ENCODE results near the gene DUSP3.

DUSP3 gene

DNA sequence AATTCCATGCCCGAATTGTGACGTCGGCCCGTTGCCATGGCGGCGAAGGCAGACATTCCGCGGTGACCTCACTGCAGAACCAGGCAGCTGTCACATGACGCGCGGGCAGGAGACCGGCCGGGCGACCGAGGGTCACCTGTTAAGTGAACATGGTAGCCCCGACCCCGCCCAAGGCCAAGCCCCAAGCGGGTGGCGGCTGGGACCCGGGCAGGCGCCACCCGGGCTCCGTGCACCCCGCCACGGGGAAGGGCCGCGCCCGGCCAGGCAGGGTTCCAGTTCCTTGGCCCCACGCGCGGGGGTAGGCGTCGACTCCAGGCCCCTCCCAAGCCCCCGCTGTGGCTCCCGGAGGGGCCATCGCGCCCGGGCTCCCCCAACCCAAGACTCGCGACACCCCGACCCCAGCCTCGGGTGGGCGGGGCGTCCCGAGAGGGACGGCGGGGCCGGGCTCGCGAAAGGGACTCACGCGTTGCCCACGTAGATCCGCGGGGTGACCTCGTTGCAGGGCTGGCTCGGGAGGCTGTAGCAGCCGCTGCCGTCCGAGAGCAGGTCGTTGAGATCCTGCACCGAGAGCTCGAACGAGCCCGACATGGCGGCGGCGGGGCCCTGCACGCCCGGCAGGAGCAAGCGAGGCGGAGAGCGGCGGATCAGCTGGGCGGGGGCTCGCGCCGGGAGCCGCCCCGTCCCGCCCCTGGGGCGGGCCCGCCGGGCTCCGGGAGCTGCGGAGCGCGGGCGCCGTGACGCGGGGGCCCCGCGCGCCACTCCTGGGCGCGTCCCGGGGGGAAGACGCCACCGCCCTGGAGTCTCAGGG lies at the start of gene DUSP3:
DUSP3 (minus strand) TSS at position 641 of the 808 bp plus-strand sequence; CDS start at position 588, 53 bp downstream.
- in situ Hi-C loops (cut with MboI; ENCODE audit: low sequenced_read_pairs), result no loop called here

- in situ Hi-C loops (cut with MboI; ENCODE audit: low sequenced_read_pairs), result no loop called here
Observed at GRCh38 chr17:43827596-43827995, 48.8 kb upstream of the DUSP3 start.

DNA sequence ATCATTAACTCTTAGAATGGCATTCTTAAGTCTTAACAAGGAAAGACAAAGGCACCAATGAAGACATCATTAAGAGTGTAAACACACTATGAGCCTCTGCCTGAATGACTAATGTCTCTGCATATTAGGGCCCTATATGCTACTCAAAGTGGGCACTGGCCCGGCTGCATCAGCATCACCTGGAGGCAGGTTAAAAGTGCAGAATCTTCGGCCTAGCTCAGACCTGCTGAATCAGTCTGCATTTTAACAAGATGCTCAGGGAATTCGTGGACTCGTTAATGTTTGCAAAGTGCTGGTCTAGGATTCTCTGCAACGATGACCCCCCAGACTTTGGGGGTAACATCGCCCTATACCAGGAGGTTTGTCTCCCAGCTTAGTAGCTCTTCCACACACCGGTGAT lies 47.4 kb upstream of the DUSP3 start:
- in situ Hi-C loops (cut with MboI; ENCODE audit: low sequenced_read_pairs), result no loop called here

DNA sequence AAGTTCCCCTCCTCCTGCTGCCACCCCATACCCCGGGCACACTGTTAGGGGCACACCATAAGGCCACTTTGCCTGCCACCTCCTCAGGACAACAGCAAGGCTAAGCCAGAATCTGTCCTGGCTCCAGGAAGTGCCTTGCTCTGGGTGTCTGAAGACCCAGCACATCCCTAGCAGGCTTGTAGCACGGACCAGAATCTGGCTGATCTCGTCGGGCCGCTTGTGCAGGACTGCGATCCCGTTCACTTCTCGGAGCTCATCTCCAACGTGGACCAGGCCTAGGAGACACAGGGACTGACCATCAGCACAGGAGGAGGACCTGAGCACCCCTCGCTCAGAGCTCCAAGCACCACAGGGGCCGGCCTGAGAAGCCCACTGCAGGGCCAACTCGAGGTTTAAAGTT lies 46.8 kb upstream of the DUSP3 start:
- in situ Hi-C loops (cut with MboI; ENCODE audit: low sequenced_read_pairs), result no loop called here

- in situ Hi-C loops (cut with MboI; ENCODE audit: low sequenced_read_pairs), result no loop called here
Observed at GRCh38 chr17:43823350-43824084, 44.7 kb upstream of the DUSP3 start.

DNA sequence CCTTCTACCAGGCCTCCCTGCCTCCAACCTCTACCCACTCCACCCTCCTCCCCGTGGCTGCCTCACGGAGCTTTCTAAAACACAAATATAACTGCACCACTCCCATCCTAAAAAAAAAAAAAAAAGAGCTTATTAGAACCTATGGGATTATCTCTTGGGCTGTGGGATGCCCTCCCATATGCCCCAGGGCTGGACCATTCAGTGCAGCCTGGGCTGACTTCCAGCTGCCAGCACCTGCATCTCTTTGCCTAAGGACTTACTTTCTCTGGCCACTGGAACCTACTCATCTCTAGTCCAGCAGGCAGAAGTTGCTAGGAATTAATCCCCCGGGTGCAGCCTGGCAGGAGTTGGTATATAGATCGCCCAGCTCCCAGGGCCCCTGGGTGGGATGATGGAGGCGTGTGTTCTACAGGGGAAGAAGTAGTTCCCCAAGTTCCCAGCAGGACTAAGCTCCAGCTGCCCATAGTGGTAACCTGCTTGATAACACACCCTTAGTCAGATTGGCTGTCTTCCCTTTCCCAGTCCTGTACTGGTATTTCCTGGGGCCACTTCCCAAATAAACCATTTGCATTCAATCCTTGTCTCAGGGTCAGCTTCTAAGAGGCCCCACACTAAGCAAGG lies 43.9 kb upstream of the DUSP3 start:
- in situ Hi-C loops (cut with MboI; ENCODE audit: low sequenced_read_pairs), result no loop called here

GRCh38 chr17:43820759-43821158 lies 42.0 kb upstream of the DUSP3 start:
- in situ Hi-C loops (cut with MboI; ENCODE audit: low sequenced_read_pairs), result no loop called here

DNA sequence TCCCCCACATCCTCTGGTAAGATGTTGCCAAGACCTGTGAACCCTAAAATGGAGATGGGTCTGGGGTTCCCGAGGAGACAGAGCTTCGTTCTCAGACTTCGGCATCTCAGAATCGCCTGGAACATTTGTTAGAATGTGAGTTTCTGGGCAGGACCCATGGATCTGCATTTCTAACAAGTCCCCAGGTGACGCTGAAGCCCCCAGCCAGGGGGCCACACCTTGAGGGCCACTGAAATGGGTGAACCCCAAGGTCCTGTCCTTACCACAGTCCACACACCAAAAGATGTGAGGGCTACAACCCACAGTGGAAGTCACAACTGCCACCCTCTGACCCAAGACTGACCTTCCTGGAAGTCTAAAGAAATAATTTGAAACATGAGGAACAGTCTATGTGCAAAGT lies 40.2 kb upstream of the DUSP3 start:
- in situ Hi-C loops (cut with MboI; ENCODE audit: low sequenced_read_pairs), result no loop called here

GRCh38 chr17:43817826-43818225 lies 39.0 kb upstream of the DUSP3 start:
- in situ Hi-C loops (cut with MboI; ENCODE audit: low sequenced_read_pairs), result no loop called here

DNA sequence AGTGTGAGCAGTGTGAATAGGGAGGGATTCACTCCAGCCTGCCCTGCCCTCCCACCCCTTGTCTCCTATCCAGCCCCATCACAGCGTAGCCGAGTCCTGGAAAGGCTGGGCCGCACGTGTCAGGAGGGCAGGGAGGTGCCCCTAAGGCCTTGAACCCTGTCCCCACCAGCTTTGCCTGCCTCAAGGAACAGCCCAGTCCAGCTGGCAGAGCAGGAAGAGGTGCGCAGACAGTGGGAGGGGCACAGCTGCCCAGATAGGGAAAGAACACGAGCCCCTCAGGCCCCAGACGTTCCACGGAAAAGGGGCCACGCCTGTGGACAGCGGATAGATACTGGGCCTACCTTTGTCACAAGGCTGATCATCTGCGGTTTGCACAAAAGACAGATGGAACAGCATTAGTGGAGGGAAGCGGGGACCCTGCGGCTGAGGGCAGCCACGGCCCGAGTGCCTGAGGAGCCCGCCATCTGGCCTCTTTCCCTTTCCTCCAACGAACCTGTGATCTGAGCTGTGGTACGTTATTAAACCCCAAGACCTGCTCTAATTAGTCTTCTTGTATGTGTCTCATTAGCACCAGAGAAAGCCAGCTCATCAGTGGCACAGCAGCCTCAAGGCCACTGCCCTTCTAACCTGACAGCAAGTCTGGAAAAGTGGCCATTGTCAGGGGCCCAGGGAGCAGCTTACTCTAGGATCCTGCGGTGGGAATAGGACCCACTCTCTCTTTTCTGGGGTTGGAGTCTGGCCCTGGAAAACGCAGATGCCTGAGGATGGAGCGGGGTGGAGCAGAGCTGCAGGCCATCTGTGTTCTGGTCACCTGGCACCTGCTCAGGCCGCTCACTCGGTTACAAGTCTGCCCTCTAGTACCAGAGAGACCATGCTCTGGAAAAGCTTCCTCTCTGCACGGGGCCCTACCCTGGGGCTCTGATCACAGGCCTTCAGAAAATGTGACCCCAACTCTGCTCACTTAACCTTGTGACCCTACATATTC lies 37.9 kb upstream of the DUSP3 start:
- in situ Hi-C loops (cut with MboI; ENCODE audit: low sequenced_read_pairs), result no loop called here

GRCh38 chr17:43814714-43815113 lies 35.9 kb upstream of the DUSP3 start:
- in situ Hi-C loops (cut with MboI; ENCODE audit: low sequenced_read_pairs), result no loop called here

GRCh38 chr17:43814026-43814425 lies 35.2 kb upstream of the DUSP3 start:
- in situ Hi-C loops (cut with MboI; ENCODE audit: low sequenced_read_pairs), result no loop called here

DNA sequence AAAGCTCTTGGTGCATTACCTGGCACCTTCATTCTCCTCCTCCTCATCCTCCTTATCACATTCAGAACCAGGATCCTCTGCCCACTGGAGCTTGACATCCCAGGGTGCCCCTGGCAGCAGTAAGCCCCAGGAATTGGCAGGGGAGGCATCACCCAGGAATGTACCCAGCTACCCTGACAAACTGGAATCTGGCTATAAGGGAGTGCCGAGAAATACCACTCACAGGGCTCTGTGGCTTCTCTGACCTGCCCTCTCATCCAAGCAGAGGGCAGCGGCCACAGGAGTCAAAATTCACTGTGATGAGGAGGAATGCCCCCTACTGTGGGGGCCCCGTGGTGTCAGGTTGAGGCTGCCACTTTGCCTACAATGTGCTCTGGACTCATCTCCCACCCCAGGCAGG lies 34.6 kb upstream of the DUSP3 start:
- in situ Hi-C loops (cut with MboI; ENCODE audit: low sequenced_read_pairs), result no loop called here

- in situ Hi-C loops (cut with MboI; ENCODE audit: low sequenced_read_pairs), result no loop called here
Observed at GRCh38 chr17:43812396-43813265, 33.9 kb upstream of the DUSP3 start.

- in situ Hi-C loops (cut with MboI; ENCODE audit: low sequenced_read_pairs), result no loop called here
Observed at GRCh38 chr17:43810823-43811222, 32.0 kb upstream of the DUSP3 start.

DNA sequence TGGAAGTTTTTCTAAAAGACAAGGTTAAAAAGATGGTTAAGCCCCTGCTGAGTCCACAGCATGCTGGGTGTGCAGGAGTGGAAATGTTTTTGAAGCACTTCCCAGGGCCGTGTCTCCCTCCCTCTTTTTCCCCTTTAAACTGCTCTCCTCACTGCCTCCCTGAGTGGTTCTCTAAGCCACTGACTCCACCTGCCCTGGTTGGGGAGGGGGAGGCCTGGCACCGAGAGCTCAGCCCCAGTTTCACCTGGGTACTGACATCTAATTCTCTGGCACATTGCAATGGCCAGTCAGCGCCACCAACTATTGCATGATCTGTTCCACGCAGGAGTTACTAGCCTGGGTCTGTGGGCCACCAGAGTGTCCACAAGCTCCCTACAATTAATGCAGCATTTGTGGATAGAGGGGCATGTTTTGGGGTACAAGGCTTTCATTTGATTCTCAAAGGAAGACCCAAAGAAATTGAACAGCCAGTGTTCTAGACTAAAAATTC lies 31.5 kb upstream of the DUSP3 start:
- in situ Hi-C loops (cut with MboI; ENCODE audit: low sequenced_read_pairs), result no loop called here

- in situ Hi-C loops (cut with MboI; ENCODE audit: low sequenced_read_pairs), result no loop called here
Observed at GRCh38 chr17:43809121-43809520, 30.3 kb upstream of the DUSP3 start.

- in situ Hi-C loops (cut with MboI; ENCODE audit: low sequenced_read_pairs), result no loop called here
Observed at GRCh38 chr17:43808076-43808475, 29.3 kb upstream of the DUSP3 start.

GRCh38 chr17:43805117-43805516 lies 26.3 kb upstream of the DUSP3 start:
- in situ Hi-C loops (cut with MboI; ENCODE audit: low sequenced_read_pairs), result no loop called here

DNA sequence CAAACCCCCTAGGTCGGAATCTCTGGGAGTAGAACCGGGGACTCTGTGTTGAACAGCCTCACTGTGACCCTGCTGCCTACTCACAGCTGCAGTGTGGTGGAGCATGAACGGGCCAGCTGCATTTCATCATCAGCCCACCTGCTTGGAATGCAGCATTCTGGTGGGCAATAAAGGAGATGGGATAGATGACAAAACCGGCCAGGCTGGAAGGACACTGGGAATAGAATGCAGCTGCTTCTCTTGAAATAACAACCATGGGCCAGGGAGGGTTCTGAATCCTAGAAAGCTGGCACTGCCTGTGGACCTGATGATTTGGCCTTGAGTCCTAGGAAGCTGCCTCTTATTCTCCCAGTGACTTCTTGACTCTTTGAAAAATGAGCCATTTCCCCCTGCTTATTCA lies 25.0 kb upstream of the DUSP3 start:
- in situ Hi-C loops (cut with MboI; ENCODE audit: low sequenced_read_pairs), result no loop called here
